ENCODE measurements around the gene TNIP1.

Gene TNIP1

GRCh38 chr5:151106043-151106442, 25.2 kb upstream of the TNIP1 start:
- no peak for DNase-seq (ENCODE audit: low read depth in 2 of 2)

- DNase-seq (ENCODE audit: low read depth in 2 of 2) = no peak
Observed at GRCh38 chr5:151105561-151105960, 24.7 kb upstream of the TNIP1 start.

- DNase-seq (ENCODE audit: low read depth in 2 of 2) = no peak
Observed at GRCh38 chr5:151104795-151105194, 24.0 kb upstream of the TNIP1 start.

- DNase-seq (ENCODE audit: low read depth in 2 of 2) = no peak
Observed at GRCh38 chr5:151101746-151102145, 20.9 kb upstream of the TNIP1 start.

GRCh38 chr5:151101151-151101550, 20.3 kb upstream of the TNIP1 start:
- DNase-seq (ENCODE audit: low read depth in 2 of 2) = no peak

- no peak for DNase-seq (ENCODE audit: low read depth in 2 of 2)
Observed at GRCh38 chr5:151100681-151101080, 19.8 kb upstream of the TNIP1 start.

- DNase-seq (ENCODE audit: low read depth in 2 of 2) = no peak
Observed at GRCh38 chr5:151098768-151099121, 17.9 kb upstream of the TNIP1 start.

GRCh38 chr5:151097820-151098767, 17.3 kb upstream of the TNIP1 start:
- DNase-seq (ENCODE audit: low read depth in 2 of 2) = no peak

- no peak for DNase-seq (ENCODE audit: low read depth in 2 of 2)
Observed at GRCh38 chr5:151097061-151097460, 16.2 kb upstream of the TNIP1 start.

- no peak for DNase-seq (ENCODE audit: low read depth in 2 of 2)
Observed at GRCh38 chr5:151096001-151096373, 15.2 kb upstream of the TNIP1 start.

GRCh38 chr5:151095341-151096000, 14.6 kb upstream of the TNIP1 start:
- DNase-seq (ENCODE audit: low read depth in 2 of 2) = no peak

- no peak for DNase-seq (ENCODE audit: low read depth in 2 of 2)
Observed at GRCh38 chr5:151094852-151095245, 14.0 kb upstream of the TNIP1 start.

- DNase-seq (ENCODE audit: low read depth in 2 of 2) = peak; percentile 55 to 69
Observed at GRCh38 chr5:151094030-151094851, 13.4 kb upstream of the TNIP1 start.

GRCh38 chr5:151093476-151093889, 12.6 kb upstream of the TNIP1 start:
- no peak for DNase-seq (ENCODE audit: low read depth in 2 of 2)

GRCh38 chr5:151092762-151093161, 11.9 kb upstream of the TNIP1 start:
- DNase-seq (ENCODE audit: low read depth in 2 of 2) = no peak

GRCh38 chr5:151089726-151090125, 8.9 kb upstream of the TNIP1 start:
- no peak for DNase-seq (ENCODE audit: low read depth in 2 of 2)

- DNase-seq (ENCODE audit: low read depth in 2 of 2) = no peak
Observed at GRCh38 chr5:151088986-151089385, 8.2 kb upstream of the TNIP1 start.

- no peak for DNase-seq (ENCODE audit: low read depth in 2 of 2)
Observed at GRCh38 chr5:151087486-151087885, 6.7 kb upstream of the TNIP1 start.

- DNase-seq (ENCODE audit: low read depth in 2 of 2) = peak; percentile 48 to 67
Observed at GRCh38 chr5:151086905-151087360, 6.1 kb upstream of the TNIP1 start.

- DNase-seq (ENCODE audit: low read depth in 2 of 2) = no peak
Observed at GRCh38 chr5:151086192-151086869, 5.5 kb upstream of the TNIP1 start.

- DNase-seq (ENCODE audit: low read depth in 2 of 2) = no peak
Observed at GRCh38 chr5:151085517-151086041, 4.7 kb upstream of the TNIP1 start.

All from stimulated activated CD4-positive, alpha-beta T cell treated with anti-CD3 and anti-CD28 coated beads, Interleukin-4, amount 100 ng/mL, for 48 hours (primary cell).